Liver (tissue), 9 donors: Measurements from ENCODE around the gene BIN1. TPM values are rescaled to one million over a fixed set of nuclear protein-coding genes. Genes with fewer than 3 reads are reported as not detected.

Experiments used
- DNase-seq: peaks from one replicate; pipeline ENCODE4 v3.0.0-alpha.2; 2017; ENCODE audit warnings: low spot score
- H3K27ac ChIP-seq, 2 donors: one replicate each; pipeline ENCODE4 v1.7.0; 2013; ENCODE audit warnings: inconsistent platforms in 2 of 2, low read length in 2 of 2, control low read depth in 1 of 2, low read depth in 1 of 2, mild to moderate bottlenecking in 1 of 2
- H3K27me3 ChIP-seq, 4 donors: one replicate each; pipeline versions ENCODE4 v1.6.1 to v1.7.0; 2013; ENCODE audit warnings: low read length in 3 of 4, inconsistent platforms in 1 of 4, mild to moderate bottlenecking in 1 of 4, moderate library complexity in 1 of 4; ENCODE audit not compliant: control insufficient read depth in 4 of 4, insufficient read depth in 4 of 4
- H3K36me3 ChIP-seq, 4 donors: one replicate each; pipeline versions ENCODE4 v1.6.1 to v1.7.0; 2013; ENCODE audit warnings: low read length in 3 of 4, mild to moderate bottlenecking in 3 of 4, low read depth in 1 of 4, moderate library complexity in 1 of 4; ENCODE audit not compliant: control insufficient read depth in 4 of 4, insufficient read depth in 3 of 4
- H3K4me1 ChIP-seq, 4 donors: one replicate each; pipeline versions ENCODE4 v1.6.1 to v1.7.0; 2013; ENCODE audit warnings: low read length in 3 of 4, mild to moderate bottlenecking in 3 of 4, moderate library complexity in 1 of 4; ENCODE audit not compliant: control insufficient read depth in 4 of 4, insufficient read depth in 4 of 4
- H3K4me3 ChIP-seq, 3 donors: one replicate each; pipeline versions ENCODE4 v1.6.1 to v1.7.0; 2013; ENCODE audit warnings: low read length in 3 of 3, control low read depth in 1 of 3, low read depth in 1 of 3, mild to moderate bottlenecking in 1 of 3
- H3K9ac ChIP-seq, 2 donors: one replicate each; pipeline ENCODE4 v1.7.0; 2013; ENCODE audit warnings: low read length in 2 of 2, mild to moderate bottlenecking in 2 of 2, moderate library complexity in 2 of 2, control low read depth in 1 of 2, low read depth in 1 of 2
- H3K9me3 ChIP-seq, 4 donors: one replicate each; pipeline versions ENCODE4 v1.6.1 to v1.7.0; 2013; ENCODE audit warnings: low read length in 3 of 4; ENCODE audit not compliant: control insufficient read depth in 4 of 4
- FOXA1 ChIP-seq: IDR thresholded peaks from 2 replicates; pipeline ENCODE4 v1.6.1; 2016; ENCODE audit warnings: antibody characterized with exemption
- GABPA ChIP-seq, 2 donors: IDR thresholded peaks in 1 of 2; conservative IDR thresholded peaks in 1 of 2; 2 replicates each; pipeline ENCODE4 v1.6.1; 2016; ENCODE audit warnings: antibody characterized with exemption in 2 of 2, mild to moderate bottlenecking in 1 of 2, moderate library complexity in 1 of 2
- HNF4A ChIP-seq, 2 donors: conservative IDR thresholded peaks; 2 replicates each; pipeline ENCODE4 v1.6.1; 2016; ENCODE audit warnings: antibody characterized with exemption in 2 of 2, mild to moderate bottlenecking in 2 of 2
- HNF4G ChIP-seq: IDR thresholded peaks from 2 replicates; pipeline ENCODE4 v1.6.1; 2016; ENCODE audit warnings: antibody characterized with exemption
- NR2F2 ChIP-seq: IDR thresholded peaks from 2 replicates; pipeline ENCODE4 v1.6.1; 2016; ENCODE audit warnings: antibody characterized with exemption
- RAD21 ChIP-seq, 2 donors: IDR thresholded peaks; 2 replicates each; pipeline ENCODE4 v1.6.1; 2016; ENCODE audit warnings: antibody characterized with exemption in 2 of 2, mild to moderate bottlenecking in 2 of 2
- RXRA ChIP-seq, 2 donors: IDR thresholded peaks; 2 replicates each; pipeline ENCODE4 v1.6.1; 2017 to 2018; ENCODE audit warnings: antibody characterized with exemption in 2 of 2, mild to moderate bottlenecking in 1 of 2
- SP1 ChIP-seq: IDR thresholded peaks from 2 replicates; pipeline ENCODE4 v1.6.1; 2018; ENCODE audit warnings: antibody characterized with exemption, mild to moderate bottlenecking
- TAF1 ChIP-seq: conservative IDR thresholded peaks from 2 replicates; pipeline ENCODE4 v1.6.1; 2016; ENCODE audit warnings: antibody characterized with exemption, mild to moderate bottlenecking
- YY1 ChIP-seq: IDR thresholded peaks from 2 replicates; pipeline ENCODE4 v1.6.1; 2016; ENCODE audit warnings: antibody characterized with exemption, mild to moderate bottlenecking
- WGBS: extraction: QIAGEN DNeasy Blood & Tissue Kit; methylation state at CpG from one replicate; pipeline ENCODE4 v1.1.7; 2013; 5-methylcytosine and 5-hydroxymethylcytosine counted together
- polyA plus RNA-seq, 2 donors: library from polyadenylated mRNA; stranded (reverse) in 1 of 2; unstranded in 1 of 2; fragments of 200-250 nt in 1 of 2; fragments of >200 nt in 1 of 2; fragmentation: Nextera tagmentation in 1 of 2; extraction: Ambion mirVana in 1 of 2; gene quantifications; one replicate each; pipeline versions ENCODE4 v1.2.1 to v1.2.3, GENCODE V29; 2013 to 2015
- total RNA-seq, 2 donors: library from RNA; depleted of rRNA; stranded (reverse); fragments of >200 nt; gene quantifications; one replicate each; pipeline ENCODE4 v1.2.3, GENCODE V29; 2014
- TF ChIP-seq, protein P1 (sequence below): IDR thresholded peaks from 2 replicates; pipeline ENCODE4 v1.6.1; 2016; ENCODE audit warnings: antibody characterized with exemption
- TF ChIP-seq, protein P2 (sequence below): fragments of 150-350 bp; IDR thresholded peaks from 2 replicates; pipeline ENCODE4 v1.5.1; 2017; ENCODE audit warnings: improper control_type of control experiment, low read depth, low read length; ENCODE audit not compliant: missing input control
- TF ChIP-seq, protein P3 (sequence below): IDR thresholded peaks from 2 replicates; pipeline ENCODE4 v1.6.1; 2016; ENCODE audit warnings: antibody characterized with exemption, mild to moderate bottlenecking
- TF ChIP-seq, protein P4 (sequence below): IDR thresholded peaks from 2 replicates; pipeline ENCODE4 v1.6.1; 2016; ENCODE audit warnings: antibody characterized with exemption
- donor health status: healthy.
- donor health status: healthy.
- donor health status: healthy.
- donor health status: healthy.
- donor health status: healthy.

The BIN1 gene
- total and polyA plus RNA-seq, 4 donors = 13.3 to 21.5 (median 15.0) TPM

DNA sequence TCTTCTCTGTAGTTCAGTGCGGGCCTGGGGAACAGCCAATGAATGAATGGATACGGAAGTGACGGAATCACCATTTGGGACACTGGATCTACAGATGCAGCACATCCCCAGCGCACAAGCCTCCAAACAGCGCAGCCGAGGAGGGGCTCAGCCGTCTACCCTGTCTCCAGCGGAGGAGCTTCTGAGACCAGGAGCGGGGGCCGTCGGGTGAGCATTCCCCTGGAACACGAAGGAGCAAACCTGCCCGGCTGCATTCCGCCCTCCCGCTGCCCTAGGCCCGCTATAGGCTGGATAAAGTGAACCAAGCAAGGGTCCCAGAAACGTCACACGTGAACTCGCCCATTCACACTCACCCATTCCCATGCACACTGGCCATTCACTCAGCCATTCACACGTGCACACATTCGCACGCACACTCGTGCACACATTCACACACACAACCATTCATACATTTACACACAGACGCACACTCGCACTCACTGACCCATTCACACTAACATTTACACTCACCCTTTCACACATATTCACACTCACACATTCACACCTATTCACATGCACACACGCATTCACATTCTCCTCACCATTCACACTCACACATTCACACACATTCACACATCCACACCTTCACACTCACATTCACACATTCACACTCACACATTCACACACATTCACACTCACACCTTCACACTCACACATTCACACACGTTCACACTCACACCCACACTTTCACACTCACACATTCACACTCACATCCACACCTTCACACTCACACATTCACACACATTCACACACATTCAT, 63.4 kb downstream of the BIN1 start:
- Histone ChIP-seq H3K27ac (no peak overlapping the region), H3K9ac (no peak overlapping the region), H3K27me3 (no peaks in the 10 kb centered on the region), H3K4me1 (no peaks in the 10 kb centered on the region), H3K36me3 (peaks cover 0 to 6% (median under 1%) of the 10 kb centered on the region in 4 donors), H3K9me3 (no peaks in the 10 kb centered on the region), H3K4me3 (no peak overlapping the region)
- no peak for TF ChIP-seq HNF4A (conservative IDR thresholded peaks at IDR 0.05)
- TF ChIP-seq YY1 = no peak
- TF ChIP-seq GABPA (IDR thresholded peaks at IDR 0.05 in 1 of 2, conservative IDR thresholded peaks at IDR 0.05 in 1 of 2) = no peak
- TF ChIP-seq RXRA (IDR thresholded peaks at IDR 0.05) = no peak
- WGBS = 94% methylated on average over 27 of the region's 27 CpGs
- no peak for DNase-seq

DNA sequence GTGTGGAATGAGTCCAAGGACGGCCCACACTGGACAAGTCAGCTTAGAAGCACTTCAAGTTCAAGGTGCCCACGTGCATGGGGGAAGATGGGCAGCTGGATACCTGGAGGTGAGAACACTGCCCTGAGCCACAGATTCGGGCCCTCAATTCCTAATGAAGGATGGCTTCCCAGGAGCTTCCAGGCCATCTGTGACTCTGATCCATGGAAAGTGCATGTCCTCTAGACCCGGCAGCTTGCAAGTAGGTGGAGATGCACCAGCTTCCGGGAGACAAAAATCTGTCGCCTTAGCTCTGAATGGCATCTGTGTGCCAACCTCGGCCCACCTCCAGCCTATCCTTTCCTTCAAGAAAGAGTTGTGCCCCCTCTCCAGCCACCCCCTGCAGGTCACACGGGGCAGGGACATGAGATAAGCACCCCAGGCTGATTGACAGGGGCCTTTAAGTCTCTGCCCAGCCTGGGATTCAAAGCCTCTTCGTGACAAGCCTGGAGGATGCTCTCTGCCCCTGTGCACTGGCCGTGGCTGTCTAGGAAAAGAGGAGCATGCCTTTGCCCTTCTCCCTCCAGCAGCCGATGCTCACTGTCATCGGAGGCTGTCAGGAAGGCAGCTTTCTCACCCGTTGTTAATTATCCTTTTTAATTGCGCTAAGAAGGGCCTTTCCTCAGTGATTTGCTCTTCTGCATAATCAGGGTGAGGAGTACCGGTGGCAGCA, 65.5 kb downstream of the BIN1 start:
- no peak for DNase-seq
- no peaks in the 10 kb centered on the region for H3K36me3 ChIP-seq
- TF ChIP-seq SP1 = no peak
- no peak for TF ChIP-seq HNF4G
- no peak for TF ChIP-seq HNF4A (conservative IDR thresholded peaks at IDR 0.05)
- TF ChIP-seq TAF1 = no peak
- TF ChIP-seq, protein P1, sequence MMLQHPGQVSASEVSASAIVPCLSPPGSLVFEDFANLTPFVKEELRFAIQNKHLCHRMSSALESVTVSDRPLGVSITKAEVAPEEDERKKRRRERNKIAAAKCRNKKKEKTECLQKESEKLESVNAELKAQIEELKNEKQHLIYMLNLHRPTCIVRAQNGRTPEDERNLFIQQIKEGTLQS = no peak
- TF ChIP-seq GABPA (IDR thresholded peaks at IDR 0.05 in 1 of 2, conservative IDR thresholded peaks at IDR 0.05 in 1 of 2) = no peak
- no peak for TF ChIP-seq FOXA1
- TF ChIP-seq, protein P2, sequence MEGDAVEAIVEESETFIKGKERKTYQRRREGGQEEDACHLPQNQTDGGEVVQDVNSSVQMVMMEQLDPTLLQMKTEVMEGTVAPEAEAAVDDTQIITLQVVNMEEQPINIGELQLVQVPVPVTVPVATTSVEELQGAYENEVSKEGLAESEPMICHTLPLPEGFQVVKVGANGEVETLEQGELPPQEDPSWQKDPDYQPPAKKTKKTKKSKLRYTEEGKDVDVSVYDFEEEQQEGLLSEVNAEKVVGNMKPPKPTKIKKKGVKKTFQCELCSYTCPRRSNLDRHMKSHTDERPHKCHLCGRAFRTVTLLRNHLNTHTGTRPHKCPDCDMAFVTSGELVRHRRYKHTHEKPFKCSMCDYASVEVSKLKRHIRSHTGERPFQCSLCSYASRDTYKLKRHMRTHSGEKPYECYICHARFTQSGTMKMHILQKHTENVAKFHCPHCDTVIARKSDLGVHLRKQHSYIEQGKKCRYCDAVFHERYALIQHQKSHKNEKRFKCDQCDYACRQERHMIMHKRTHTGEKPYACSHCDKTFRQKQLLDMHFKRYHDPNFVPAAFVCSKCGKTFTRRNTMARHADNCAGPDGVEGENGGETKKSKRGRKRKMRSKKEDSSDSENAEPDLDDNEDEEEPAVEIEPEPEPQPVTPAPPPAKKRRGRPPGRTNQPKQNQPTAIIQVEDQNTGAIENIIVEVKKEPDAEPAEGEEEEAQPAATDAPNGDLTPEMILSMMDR = no peak
- TF ChIP-seq, protein P3, sequence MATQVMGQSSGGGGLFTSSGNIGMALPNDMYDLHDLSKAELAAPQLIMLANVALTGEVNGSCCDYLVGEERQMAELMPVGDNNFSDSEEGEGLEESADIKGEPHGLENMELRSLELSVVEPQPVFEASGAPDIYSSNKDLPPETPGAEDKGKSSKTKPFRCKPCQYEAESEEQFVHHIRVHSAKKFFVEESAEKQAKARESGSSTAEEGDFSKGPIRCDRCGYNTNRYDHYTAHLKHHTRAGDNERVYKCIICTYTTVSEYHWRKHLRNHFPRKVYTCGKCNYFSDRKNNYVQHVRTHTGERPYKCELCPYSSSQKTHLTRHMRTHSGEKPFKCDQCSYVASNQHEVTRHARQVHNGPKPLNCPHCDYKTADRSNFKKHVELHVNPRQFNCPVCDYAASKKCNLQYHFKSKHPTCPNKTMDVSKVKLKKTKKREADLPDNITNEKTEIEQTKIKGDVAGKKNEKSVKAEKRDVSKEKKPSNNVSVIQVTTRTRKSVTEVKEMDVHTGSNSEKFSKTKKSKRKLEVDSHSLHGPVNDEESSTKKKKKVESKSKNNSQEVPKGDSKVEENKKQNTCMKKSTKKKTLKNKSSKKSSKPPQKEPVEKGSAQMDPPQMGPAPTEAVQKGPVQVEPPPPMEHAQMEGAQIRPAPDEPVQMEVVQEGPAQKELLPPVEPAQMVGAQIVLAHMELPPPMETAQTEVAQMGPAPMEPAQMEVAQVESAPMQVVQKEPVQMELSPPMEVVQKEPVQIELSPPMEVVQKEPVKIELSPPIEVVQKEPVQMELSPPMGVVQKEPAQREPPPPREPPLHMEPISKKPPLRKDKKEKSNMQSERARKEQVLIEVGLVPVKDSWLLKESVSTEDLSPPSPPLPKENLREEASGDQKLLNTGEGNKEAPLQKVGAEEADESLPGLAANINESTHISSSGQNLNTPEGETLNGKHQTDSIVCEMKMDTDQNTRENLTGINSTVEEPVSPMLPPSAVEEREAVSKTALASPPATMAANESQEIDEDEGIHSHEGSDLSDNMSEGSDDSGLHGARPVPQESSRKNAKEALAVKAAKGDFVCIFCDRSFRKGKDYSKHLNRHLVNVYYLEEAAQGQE = no peak
- TF ChIP-seq RAD21 (IDR thresholded peaks at IDR 0.05) = no peak
- TF ChIP-seq NR2F2 = no peak
- TF ChIP-seq RXRA (IDR thresholded peaks at IDR 0.05) = no peak
- TF ChIP-seq, protein P4, sequence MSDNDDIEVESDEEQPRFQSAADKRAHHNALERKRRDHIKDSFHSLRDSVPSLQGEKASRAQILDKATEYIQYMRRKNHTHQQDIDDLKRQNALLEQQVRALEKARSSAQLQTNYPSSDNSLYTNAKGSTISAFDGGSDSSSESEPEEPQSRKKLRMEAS = no peak
- no peaks in the 10 kb centered on the region for H3K27me3 ChIP-seq
- H3K9me3 ChIP-seq = no peaks in the 10 kb centered on the region
- no peak overlapping the region for H3K4me3 ChIP-seq
- no peak overlapping the region for H3K27ac ChIP-seq
- 89% methylated on average over 15 of the region's 15 CpGs for WGBS
- no peaks in the 10 kb centered on the region for H3K4me1 ChIP-seq
- no peak overlapping the region for H3K9ac ChIP-seq
